ENCODE data around the gene LTBP1. TPM values are rescaled to one million over a fixed set of nuclear protein-coding genes. Genes with fewer than 3 reads are reported as not detected.

Gene LTBP1
- polyA plus RNA-seq, 1 experiment = 124 TPM

- CTCF ChIA-PET = no interaction called here
Observed at GRCh38 chr2:33207151-33207740, 260.5 kb downstream of the LTBP1 start.

GRCh38 chr2:33208400-33208799, 261.6 kb downstream of the LTBP1 start:
- no peaks in the 10 kb centered on the region for H3K27me3 ChIP-seq (ENCODE audit: control insufficient read depth, insufficient read depth, low read length)
- no peak for DNase-seq (ENCODE audit: low read depth)
- CTCF ChIA-PET = no interaction called here
- no peak overlapping the region for H3K4me3 ChIP-seq (ENCODE audit: low read depth, low read length)
- TF ChIP-seq CTCF (IDR thresholded peaks at IDR 0.05; ENCODE audit: insufficient read depth, low read depth, low read length) = no peak
- no peaks in the 10 kb centered on the region for H3K36me3 ChIP-seq (ENCODE audit: control insufficient read depth, insufficient read depth, low read length)
- POLR2A ChIA-PET = no interaction called here

More at GRCh38 chr2:33207151-33207740, 260.5 kb downstream of the LTBP1 start:
- POLR2A ChIA-PET = no interaction called here
- no peak for DNase-seq (ENCODE audit: low read depth)
- Histone ChIP-seq H3K36me3 (ENCODE audit: control insufficient read depth, insufficient read depth, low read length) (no peaks in the 10 kb centered on the region), H3K27me3 (ENCODE audit: control insufficient read depth, insufficient read depth, low read length) (no peaks in the 10 kb centered on the region), H3K4me3 (ENCODE audit: low read depth, low read length) (no peak overlapping the region)
- no peak for TF ChIP-seq CTCF (IDR thresholded peaks at IDR 0.05; ENCODE audit: insufficient read depth, low read depth, low read length)

GRCh38 chr2:33209976-33210375, 263.2 kb downstream of the LTBP1 start:
- Histone ChIP-seq H3K36me3 (ENCODE audit: control insufficient read depth, insufficient read depth, low read length) (no peaks in the 10 kb centered on the region), H3K4me3 (ENCODE audit: low read depth, low read length) (no peak overlapping the region), H3K27me3 (ENCODE audit: control insufficient read depth, insufficient read depth, low read length) (no peaks in the 10 kb centered on the region)
- DNase-seq (ENCODE audit: low read depth) = no peak
- POLR2A ChIA-PET = no interaction called here
- CTCF ChIA-PET = no interaction called here
- no peak for TF ChIP-seq CTCF (IDR thresholded peaks at IDR 0.05; ENCODE audit: insufficient read depth, low read depth, low read length)

- Histone ChIP-seq H3K36me3 (ENCODE audit: control insufficient read depth, insufficient read depth, low read length) (no peaks in the 10 kb centered on the region), H3K27me3 (ENCODE audit: control insufficient read depth, insufficient read depth, low read length) (no peaks in the 10 kb centered on the region), H3K4me3 (ENCODE audit: low read depth, low read length) (no peak overlapping the region)
- ChIA-PET CTCF (no interaction called here), POLR2A (no interaction called here)
- peak; percentile 82 for DNase-seq (ENCODE audit: low read depth)
- no peak for TF ChIP-seq CTCF (IDR thresholded peaks at IDR 0.05; ENCODE audit: insufficient read depth, low read depth, low read length)
Observed at GRCh38 chr2:33210626-33211025, 263.9 kb downstream of the LTBP1 start.

GRCh38 chr2:33212151-33212550, 265.4 kb downstream of the LTBP1 start:
- no peaks in the 10 kb centered on the region for H3K27me3 ChIP-seq (ENCODE audit: control insufficient read depth, insufficient read depth, low read length)
- H3K36me3 ChIP-seq (ENCODE audit: control insufficient read depth, insufficient read depth, low read length) = no peaks in the 10 kb centered on the region
- ChIA-PET CTCF (no interaction called here), POLR2A (no interaction called here)
- peak; percentile 46 for DNase-seq (ENCODE audit: low read depth)
- no peak for TF ChIP-seq CTCF (IDR thresholded peaks at IDR 0.05; ENCODE audit: insufficient read depth, low read depth, low read length)
- H3K4me3 ChIP-seq (ENCODE audit: low read depth, low read length) = no peak overlapping the region

Data from BJ (cell line).